ENCODE results near the gene MACROD2. TPM values are rescaled to one million over a fixed set of nuclear protein-coding genes. Genes with fewer than 3 reads are reported as not detected.

MACROD2 gene
- total and polyA plus RNA-seq, 2 of the 4 experiments (the other 2 are of a cell fraction), result not detected

DNA sequence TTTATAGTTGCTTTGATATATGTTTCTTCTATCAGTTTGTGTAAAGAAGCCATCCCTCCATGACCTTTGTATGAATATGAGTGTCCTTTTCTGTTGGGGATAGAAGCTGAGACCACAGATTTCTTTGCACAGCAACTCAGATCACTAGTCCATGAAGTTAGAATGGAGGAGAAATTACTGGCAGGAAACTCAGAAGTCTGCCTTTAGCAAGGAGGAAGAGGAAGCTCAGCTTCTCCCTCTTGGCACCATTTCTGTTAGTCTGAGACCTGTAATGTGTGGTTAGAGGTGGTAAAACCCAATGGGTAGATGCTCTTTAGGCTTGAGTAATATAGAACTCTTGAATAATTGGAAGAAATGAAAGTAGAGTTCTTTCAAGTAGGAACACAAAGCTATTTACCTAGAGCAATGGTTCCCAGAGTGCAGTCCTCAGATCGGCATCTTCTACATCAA lies 1337.4 kb downstream of the MACROD2 start:
- no peak overlapping the region for H3K23ac ChIP-seq (ENCODE audit: low read depth, low read length)
- CTCF ChIA-PET, result no interaction called here
- in situ Hi-C loops (cut with MboI; ENCODE audit: low sequenced_read_pairs), result no loop called here

More for the DNA sequence above, 1337.4 kb downstream of the MACROD2 start:
- Histone ChIP-seq H2BK20ac (ENCODE audit: low read depth, low read length) (no peak overlapping the region), H2AK5ac (ENCODE audit: low read depth, low read length) (no peak overlapping the region), H3K4ac (ENCODE audit: low read depth, low read length) (no peak overlapping the region), H4K91ac (ENCODE audit: insufficient read depth, low read depth, low read length) (no peak overlapping the region), H3K9me1 (ENCODE audit: insufficient read depth, low read length) (no peaks in the 10 kb centered on the region), H3K4me2 (ENCODE audit: low read depth, low read length) (no peak overlapping the region), H3K14ac (replicated peaks; ENCODE audit: low read depth, low read length) (no peak overlapping the region), H3K9me3 (ENCODE audit: control insufficient read depth, insufficient read depth, low read length) (no peaks in the 10 kb centered on the region), H3K56ac (ENCODE audit: extremely low read depth, insufficient read depth, low read length) (no peak overlapping the region), H4K8ac (ENCODE audit: low read depth in 2 of 2, low read length in 2 of 2) (no peak overlapping the region), H2AFZ (replicated peaks; ENCODE audit: low read length, poor library complexity) (no peak overlapping the region), H2BK15ac (ENCODE audit: low read depth, low read length) (no peak overlapping the region), H3K79me1 (ENCODE audit: low read depth in 1 of 2, low read length in 2 of 2) (no peaks in the 10 kb centered on the region), H3K9ac (ENCODE audit: low read depth, low read length) (no peak overlapping the region), H4K5ac (ENCODE audit: low read depth, low read length) (no peak overlapping the region), H3K27me3 (ENCODE audit: control insufficient read depth, insufficient read depth, low read length) (no peaks in the 10 kb centered on the region), H2BK5ac (ENCODE audit: low read depth, low read length, poor library complexity, severe bottlenecking) (no peak overlapping the region), H2BK120ac (ENCODE audit: low read depth, low read length) (no peak overlapping the region), H4K20me1 (ENCODE audit: insufficient read depth, low read length) (no peaks in the 10 kb centered on the region), H3K18ac (ENCODE audit: low read depth, low read length) (no peak overlapping the region), H3K4me1 (ENCODE audit: control insufficient read depth, insufficient read depth, low read length) (no peaks in the 10 kb centered on the region), H2AK9ac (replicated peaks; ENCODE audit: low read depth, low read length, poor library complexity) (no peak overlapping the region), H3K27ac (ENCODE audit: insufficient read depth, low read length) (no peak overlapping the region), H3K4me3 (ENCODE audit: insufficient read depth, low read depth, low read length) (no peak overlapping the region), H3K36me3 (ENCODE audit: control insufficient read depth, insufficient read depth, low read length) (no peaks in the 10 kb centered on the region)
- intact Hi-C loops (cut with micrococcal nuclease), result no loop called here
- no TSS peak for BruUV-seq (replicated peaks)
- POLR2A ChIA-PET (ENCODE audit: unreplicated experiment), result no interaction called here
- ATAC-seq (ENCODE audit: low read depth) (no peak), DNase-seq (no peak)
- dilution Hi-C loops (cut with HindIII; ENCODE audit: low sequenced_read_pairs, unreplicated experiment), result no loop called here
- WGBS, 2 experiments (ENCODE audit: extremely low coverage in 2 of 2, insufficient read length in 1 of 2), result no CpG with 5 or more reads among the region's 1 CpG
- TF ChIP-seq POLR2A (IDR thresholded peaks at IDR 0.05; ENCODE audit: low read depth, low read length) (no peak), NFE2L2 (IDR thresholded peaks at IDR 0.05; ENCODE audit: low read depth, low read length) (no peak), MXI1 (IDR thresholded peaks at IDR 0.05; ENCODE audit: borderline replicate concordance, low read depth, low read length) (no peak), FOS (IDR thresholded peaks at IDR 0.05; ENCODE audit: low read depth, low read length) (no peak), MAFK (IDR thresholded peaks at IDR 0.05; ENCODE audit: low read depth, low read length) (no peak), CHD1 (IDR thresholded peaks at IDR 0.05; ENCODE audit: low read depth, low read length) (no peak), BHLHE40 (IDR thresholded peaks at IDR 0.05; ENCODE audit: low read depth, low read length) (no peak), RCOR1 (IDR thresholded peaks at IDR 0.05; ENCODE audit: insufficient replicate concordance, low read length) (no peak), RAD21 (IDR thresholded peaks at IDR 0.05; ENCODE audit: low read length) (no peak), CEBPB (IDR thresholded peaks at IDR 0.05; ENCODE audit: low read depth, low read length) (no peak), SMC3 (IDR thresholded peaks at IDR 0.05; ENCODE audit: low read depth, low read length) (no peak), RFX5 (IDR thresholded peaks at IDR 0.05; ENCODE audit: low read depth, low read length) (no peak), MAZ (IDR thresholded peaks at IDR 0.05; ENCODE audit: borderline replicate concordance, low read depth, low read length) (no peak)
- TF ChIP-seq, protein P1, sequence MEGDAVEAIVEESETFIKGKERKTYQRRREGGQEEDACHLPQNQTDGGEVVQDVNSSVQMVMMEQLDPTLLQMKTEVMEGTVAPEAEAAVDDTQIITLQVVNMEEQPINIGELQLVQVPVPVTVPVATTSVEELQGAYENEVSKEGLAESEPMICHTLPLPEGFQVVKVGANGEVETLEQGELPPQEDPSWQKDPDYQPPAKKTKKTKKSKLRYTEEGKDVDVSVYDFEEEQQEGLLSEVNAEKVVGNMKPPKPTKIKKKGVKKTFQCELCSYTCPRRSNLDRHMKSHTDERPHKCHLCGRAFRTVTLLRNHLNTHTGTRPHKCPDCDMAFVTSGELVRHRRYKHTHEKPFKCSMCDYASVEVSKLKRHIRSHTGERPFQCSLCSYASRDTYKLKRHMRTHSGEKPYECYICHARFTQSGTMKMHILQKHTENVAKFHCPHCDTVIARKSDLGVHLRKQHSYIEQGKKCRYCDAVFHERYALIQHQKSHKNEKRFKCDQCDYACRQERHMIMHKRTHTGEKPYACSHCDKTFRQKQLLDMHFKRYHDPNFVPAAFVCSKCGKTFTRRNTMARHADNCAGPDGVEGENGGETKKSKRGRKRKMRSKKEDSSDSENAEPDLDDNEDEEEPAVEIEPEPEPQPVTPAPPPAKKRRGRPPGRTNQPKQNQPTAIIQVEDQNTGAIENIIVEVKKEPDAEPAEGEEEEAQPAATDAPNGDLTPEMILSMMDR (conservative IDR thresholded peaks at IDR 0.05; ENCODE audit: low read depth, low read length), result no peak
- TF ChIP-seq, protein P2, sequence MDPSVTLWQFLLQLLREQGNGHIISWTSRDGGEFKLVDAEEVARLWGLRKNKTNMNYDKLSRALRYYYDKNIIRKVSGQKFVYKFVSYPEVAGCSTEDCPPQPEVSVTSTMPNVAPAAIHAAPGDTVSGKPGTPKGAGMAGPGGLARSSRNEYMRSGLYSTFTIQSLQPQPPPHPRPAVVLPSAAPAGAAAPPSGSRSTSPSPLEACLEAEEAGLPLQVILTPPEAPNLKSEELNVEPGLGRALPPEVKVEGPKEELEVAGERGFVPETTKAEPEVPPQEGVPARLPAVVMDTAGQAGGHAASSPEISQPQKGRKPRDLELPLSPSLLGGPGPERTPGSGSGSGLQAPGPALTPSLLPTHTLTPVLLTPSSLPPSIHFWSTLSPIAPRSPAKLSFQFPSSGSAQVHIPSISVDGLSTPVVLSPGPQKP (IDR thresholded peaks at IDR 0.05; ENCODE audit: borderline replicate concordance, low read depth, low read length), result no peak
- TF ChIP-seq, protein P3, sequence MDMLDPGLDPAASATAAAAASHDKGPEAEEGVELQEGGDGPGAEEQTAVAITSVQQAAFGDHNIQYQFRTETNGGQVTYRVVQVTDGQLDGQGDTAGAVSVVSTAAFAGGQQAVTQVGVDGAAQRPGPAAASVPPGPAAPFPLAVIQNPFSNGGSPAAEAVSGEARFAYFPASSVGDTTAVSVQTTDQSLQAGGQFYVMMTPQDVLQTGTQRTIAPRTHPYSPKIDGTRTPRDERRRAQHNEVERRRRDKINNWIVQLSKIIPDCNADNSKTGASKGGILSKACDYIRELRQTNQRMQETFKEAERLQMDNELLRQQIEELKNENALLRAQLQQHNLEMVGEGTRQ (IDR thresholded peaks at IDR 0.05; ENCODE audit: low read depth, low read length), result no peak

All from IMR-90 (cell line).